Measurements from ENCODE around the gene KDM6A. TPM values are rescaled to one million over a fixed set of nuclear protein-coding genes. Genes with fewer than 3 reads are reported as not detected.
"Not testable (repeated sequence)": the region's sequence is repeated elsewhere in the genome, so short reads cannot be mapped to it uniquely, and the experiment has no call there.

The KDM6A gene
- total RNA-seq, 1 donor from 2014 or later = 18.1 TPM

GRCh38 chrX:44881549-44881948, 8.6 kb downstream of the KDM6A start:
- no peak for DNase-seq (ENCODE audit: low spot score)
- intact Hi-C loops (cut with DNase I) = no loop called here

GRCh38 chrX:44882635-44883034, 9.6 kb downstream of the KDM6A start:
- no peak for DNase-seq (ENCODE audit: low spot score)
- intact Hi-C loops (cut with DNase I) = no loop called here

GRCh38 chrX:44884944-44885343, 12.0 kb downstream of the KDM6A start:
- no peak for DNase-seq (ENCODE audit: low spot score)
- intact Hi-C loops (cut with DNase I) = no loop called here

GRCh38 chrX:44889824-44890223, 16.8 kb downstream of the KDM6A start:
- intact Hi-C loops (cut with DNase I) = no loop called here
- DNase-seq (ENCODE audit: low spot score) = no peak

GRCh38 chrX:44890247-44890646, 17.3 kb downstream of the KDM6A start:
- intact Hi-C loops (cut with DNase I) = no loop called here
- DNase-seq (ENCODE audit: low spot score) = no peak

GRCh38 chrX:44890687-44891086, 17.7 kb downstream of the KDM6A start:
- not testable (repeated sequence) for DNase-seq (ENCODE audit: low spot score)

GRCh38 chrX:44891642-44892041, 18.7 kb downstream of the KDM6A start:
- intact Hi-C loops (cut with DNase I) = no loop called here
- no peak for DNase-seq (ENCODE audit: low spot score)

More at GRCh38 chrX:44890687-44891086, 17.7 kb downstream of the KDM6A start:
- intact Hi-C loops (cut with DNase I) = not testable (repeated sequence)

- DNase-seq (ENCODE audit: low spot score) = no peak
- intact Hi-C loops (cut with DNase I) = no loop called here
Measured at GRCh38 chrX:44896876-44897186, 23.8 kb downstream of the KDM6A start.

- intact Hi-C loops (cut with DNase I) = no loop called here
- DNase-seq (ENCODE audit: low spot score) = no peak
Measured at GRCh38 chrX:44897539-44897938, 24.6 kb downstream of the KDM6A start.

- DNase-seq (ENCODE audit: low spot score) = no peak
- intact Hi-C loops (cut with DNase I) = no loop called here
Measured at GRCh38 chrX:44898411-44899221, 25.6 kb downstream of the KDM6A start.

- intact Hi-C loops (cut with DNase I) = no loop called here
- DNase-seq (ENCODE audit: low spot score) = no peak
Measured at GRCh38 chrX:44899946-44900345, 27.0 kb downstream of the KDM6A start.

GRCh38 chrX:44903107-44903506, 30.1 kb downstream of the KDM6A start:
- intact Hi-C loops (cut with DNase I) = no loop called here
- no peak for DNase-seq (ENCODE audit: low spot score)

GRCh38 chrX:44903830-44904530, 31.0 kb downstream of the KDM6A start:
- intact Hi-C loops (cut with DNase I) = no loop called here

GRCh38 chrX:44904542-44905115, 31.6 kb downstream of the KDM6A start:
- DNase-seq (ENCODE audit: low spot score) = no peak
- intact Hi-C loops (cut with DNase I) = no loop called here

More at GRCh38 chrX:44903830-44904530, 31.0 kb downstream of the KDM6A start:
- no peak for DNase-seq (ENCODE audit: low spot score)

GRCh38 chrX:44906041-44906440, 33.1 kb downstream of the KDM6A start:
- intact Hi-C loops (cut with DNase I) = no loop called here
- no peak for DNase-seq (ENCODE audit: low spot score)

- intact Hi-C loops (cut with DNase I) = no loop called here
- DNase-seq (ENCODE audit: low spot score) = no peak
Measured at GRCh38 chrX:44906542-44906941, 33.6 kb downstream of the KDM6A start.

GRCh38 chrX:44908153-44908552, 35.2 kb downstream of the KDM6A start:
- no peak for DNase-seq (ENCODE audit: low spot score)
- intact Hi-C loops (cut with DNase I) = no loop called here

GRCh38 chrX:44908827-44909226, 35.8 kb downstream of the KDM6A start:
- intact Hi-C loops (cut with DNase I) = no loop called here
- DNase-seq (ENCODE audit: low spot score) = no peak

GRCh38 chrX:44910508-44910907, 37.5 kb downstream of the KDM6A start:
- DNase-seq (ENCODE audit: low spot score); intact Hi-C loops (cut with DNase I): not testable (repeated sequence)

GRCh38 chrX:44911074-44911600, 38.1 kb downstream of the KDM6A start:
- DNase-seq (ENCODE audit: low spot score); intact Hi-C loops (cut with DNase I): not testable (repeated sequence)
